Mucosa of rectum (tissue), 2 donors: ENCODE data around the gene UNC13A.
A peak's percentile ranks its signal among the peaks of the same experiment; 100 is the strongest.
"Not testable (repeated sequence)": the region's sequence is repeated elsewhere in the genome, so short reads cannot be mapped to it uniquely, and the experiment has no call there.

ENCODE experiments used
- H3K27ac ChIP-seq, 2 donors: one replicate each; pipeline ENCODE4 v1.7.0; 2013; ENCODE audit warnings: inconsistent platforms in 2 of 2, low read depth in 2 of 2, low read length in 2 of 2
- H3K27me3 ChIP-seq, 2 donors: one replicate each; pipeline ENCODE4 v1.7.0; 2013; ENCODE audit warnings: low read length in 2 of 2; ENCODE audit not compliant: control insufficient read depth in 2 of 2, insufficient read depth in 2 of 2
- H3K36me3 ChIP-seq, 2 donors: one replicate each; pipeline ENCODE4 v1.7.0; 2013; ENCODE audit warnings: low read length in 2 of 2; ENCODE audit not compliant: control insufficient read depth in 2 of 2, insufficient read depth in 2 of 2
- H3K4me1 ChIP-seq, 2 donors: one replicate each; pipeline ENCODE4 v1.7.0; 2013; ENCODE audit warnings: low read length in 2 of 2, mild to moderate bottlenecking in 1 of 2; ENCODE audit not compliant: control insufficient read depth in 2 of 2, insufficient read depth in 2 of 2
- H3K4me3 ChIP-seq, 2 donors: one replicate each; pipeline ENCODE4 v1.7.0; 2013; ENCODE audit warnings: low read length in 2 of 2
- H3K9ac ChIP-seq, 2 donors: one replicate each; pipeline ENCODE4 v1.7.0; 2013; ENCODE audit warnings: low read length in 2 of 2, low read depth in 1 of 2, mild to moderate bottlenecking in 1 of 2
- H3K9me3 ChIP-seq, 2 donors: one replicate each; pipeline ENCODE4 v1.7.0; 2013; ENCODE audit warnings: low read length in 2 of 2; ENCODE audit not compliant: control insufficient read depth in 2 of 2
- donor health status: healthy.
- donor health status: Normal muscosa, but diverticular disease.

Gene UNC13A

DNA sequence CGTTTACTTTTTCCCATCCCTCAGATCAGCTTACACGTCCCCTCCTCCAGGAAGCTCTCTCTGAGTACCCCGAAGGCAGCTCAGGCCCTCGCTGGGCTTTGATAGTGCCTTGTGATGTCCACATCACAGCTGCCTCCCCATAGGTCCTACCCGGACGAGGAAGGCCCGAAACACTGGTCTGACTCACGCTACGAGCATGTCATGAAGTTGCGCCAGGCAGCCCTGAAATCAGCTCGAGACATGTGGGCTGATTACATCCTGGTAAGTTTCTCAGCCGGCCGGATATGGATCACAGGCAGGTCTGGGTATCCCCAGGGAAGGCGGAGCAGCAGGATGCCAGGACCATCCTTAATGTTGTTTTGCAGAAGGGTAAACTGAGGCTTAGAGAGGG lies 128.0 kb downstream of the UNC13A start:
- no peaks in the 10 kb centered on the region for H3K9me3 ChIP-seq
- H3K36me3 ChIP-seq, result peaks cover 13 to 25% of the 10 kb centered on the region in 2 donors
- peaks cover 7 to 9% of the 10 kb centered on the region in 2 donors for H3K4me1 ChIP-seq
- no peaks in the 10 kb centered on the region for H3K27me3 ChIP-seq
- no peak overlapping the region for H3K9ac ChIP-seq
- no peak overlapping the region for H3K4me3 ChIP-seq
- no peak overlapping the region for H3K27ac ChIP-seq

DNA sequence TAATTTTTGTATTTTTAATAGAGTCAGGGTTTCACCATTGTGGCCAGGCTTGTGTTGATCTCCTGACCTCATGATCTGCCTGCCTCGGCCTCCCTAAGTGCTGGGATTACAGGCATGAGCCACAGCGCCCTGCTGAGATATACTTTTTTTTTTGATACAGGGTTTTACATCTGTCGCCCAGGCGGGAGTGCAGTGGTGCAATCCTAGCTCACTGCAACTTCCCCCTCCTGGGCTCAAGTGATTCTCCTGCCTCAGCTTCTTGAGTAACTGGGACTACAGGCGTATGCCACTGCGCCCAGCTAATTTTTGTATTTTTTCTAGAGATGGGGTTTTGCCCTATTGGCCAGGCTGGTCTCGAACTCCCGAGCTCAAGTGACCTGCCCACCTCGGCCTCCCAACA lies 130.7 kb downstream of the UNC13A start:
- Histone ChIP-seq H3K27ac (no peak overlapping the region), H3K4me1 (peaks cover 10 to 13% of the 10 kb centered on the region in 2 donors), H3K4me3 (peak overlapping the region in 1 of 2 donors; percentile 87)

DNA sequence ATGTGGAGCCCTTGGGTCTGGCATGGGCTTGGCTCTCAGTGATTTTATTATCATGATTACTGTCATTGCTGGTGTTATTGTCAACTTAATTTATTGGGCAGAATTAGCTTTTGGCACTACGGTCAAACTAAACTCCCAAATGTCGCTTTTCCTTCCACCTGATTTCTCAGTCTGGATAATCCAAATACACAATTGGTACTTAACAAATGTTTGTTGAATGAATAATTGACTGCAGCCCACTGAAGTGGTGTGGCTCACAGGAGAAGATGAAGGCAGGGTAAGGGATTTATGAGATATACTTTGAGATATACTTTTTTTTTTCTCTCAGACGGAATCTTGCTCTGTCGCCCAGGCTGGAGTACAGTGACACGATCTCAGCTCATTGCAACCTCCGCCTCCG lies 131.2 kb downstream of the UNC13A start:
- peak overlapping the region; percentile 86 to 87 for H3K4me3 ChIP-seq
- peak overlapping the region in 1 of 2 donors; percentile 92 for H3K27ac ChIP-seq
- peaks cover 10 to 13% of the 10 kb centered on the region in 2 donors for H3K4me1 ChIP-seq
- H3K9ac ChIP-seq, result peak overlapping the region in 1 of 2 donors; percentile 84
- H3K27me3 ChIP-seq, result no peaks in the 10 kb centered on the region
- no peaks in the 10 kb centered on the region for H3K9me3 ChIP-seq
- peaks cover 10 to 16% of the 10 kb centered on the region in 2 donors for H3K36me3 ChIP-seq

More for the DNA sequence above, 130.7 kb downstream of the UNC13A start:
- peaks cover 10 to 19% of the 10 kb centered on the region in 2 donors for H3K36me3 ChIP-seq
- H3K9ac ChIP-seq, result no peak overlapping the region
- H3K27me3 ChIP-seq, result no peaks in the 10 kb centered on the region
- no peaks in the 10 kb centered on the region for H3K9me3 ChIP-seq

DNA sequence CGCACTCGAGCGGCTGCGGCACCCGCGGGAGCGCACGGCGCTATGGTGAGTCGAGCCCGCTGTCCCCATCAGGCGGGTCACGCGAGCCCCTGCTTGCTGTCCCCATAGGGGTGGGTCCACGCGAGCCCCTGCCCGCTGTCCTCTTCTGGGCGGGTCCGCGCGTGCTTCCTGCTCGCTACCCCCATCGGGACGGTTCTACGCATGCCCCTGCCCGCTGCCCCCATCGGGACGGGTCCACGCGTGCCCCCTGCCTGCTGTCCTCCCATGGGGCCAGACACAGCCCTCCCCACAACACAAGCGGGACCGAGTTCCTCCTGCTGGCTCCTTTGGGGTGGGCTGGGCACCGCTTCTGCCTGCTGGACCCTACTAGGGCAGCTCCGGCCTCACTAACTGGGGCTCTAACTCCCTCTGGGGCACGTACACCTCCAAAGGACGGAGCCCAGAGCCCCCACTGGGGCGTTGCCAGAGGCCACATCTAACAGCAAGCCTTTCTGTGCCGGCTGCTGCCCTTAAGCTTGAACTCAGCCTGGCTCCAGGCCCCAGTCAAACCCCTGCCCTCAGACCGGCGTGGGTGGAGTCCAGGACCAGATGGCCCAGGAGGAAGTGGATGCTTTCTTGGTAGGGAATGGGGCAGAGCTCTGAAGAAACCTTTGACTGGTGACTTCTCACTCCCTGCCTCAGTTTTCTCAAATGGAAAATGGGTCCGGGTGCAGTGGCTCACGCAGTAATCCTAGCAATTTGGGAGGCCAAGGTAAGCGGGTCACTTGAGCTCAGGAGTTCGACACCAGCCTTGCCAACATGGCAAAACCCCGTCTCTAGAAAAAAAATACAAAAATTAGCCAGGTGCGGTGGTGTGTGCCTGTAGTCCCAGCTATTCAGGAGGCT lies 132.0 kb downstream of the UNC13A start:
- Histone ChIP-seq H3K9me3 (no peaks in the 10 kb centered on the region), H3K36me3 (peaks cover 10 to 16% of the 10 kb centered on the region in 2 donors), H3K4me3 (peak overlapping the region; percentile 86 to 87), H3K27ac (peak overlapping the region; percentile 85 to 92), H3K27me3 (no peaks in the 10 kb centered on the region), H3K4me1 (peaks cover 10 to 13% of the 10 kb centered on the region in 2 donors), H3K9ac (peak overlapping the region; percentile 84 to 91)

DNA sequence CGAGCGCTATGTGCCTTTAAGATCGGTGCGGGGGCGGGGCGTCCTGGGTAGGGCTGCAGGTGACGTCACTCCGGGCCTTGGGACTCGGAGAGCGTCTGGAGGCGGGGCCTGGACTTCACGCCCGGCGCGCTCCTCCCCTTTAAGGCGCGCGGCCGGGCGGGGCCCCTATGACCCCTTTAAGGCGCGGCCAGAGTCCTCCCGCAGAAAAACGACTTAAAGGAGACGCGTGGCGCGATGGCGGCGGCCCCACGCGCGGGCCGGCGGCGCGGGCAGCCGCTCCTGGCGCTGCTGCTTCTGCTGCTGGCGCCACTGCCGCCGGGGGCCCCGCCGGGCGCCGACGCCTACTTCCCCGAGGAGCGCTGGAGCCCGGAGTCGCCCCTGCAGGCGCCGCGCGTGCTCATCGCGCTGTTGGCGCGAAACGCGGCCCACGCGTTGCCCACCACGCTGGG lies 132.7 kb downstream of the UNC13A start, which contains the start of gene COLGALT1:
Gene COLGALT1, plus strand, starts transcription at position 170 of the 449 bp plus-strand sequence. Its CDS starts 65 bp downstream, at position 235.
- peak within 1 kb of the TSS; percentile 85 to 92 for H3K27ac ChIP-seq
- H3K27me3 ChIP-seq, result no peaks in the 10 kb centered on the region
- H3K4me3 ChIP-seq, result peak within 1 kb of the TSS; percentile 86 to 87

DNA sequence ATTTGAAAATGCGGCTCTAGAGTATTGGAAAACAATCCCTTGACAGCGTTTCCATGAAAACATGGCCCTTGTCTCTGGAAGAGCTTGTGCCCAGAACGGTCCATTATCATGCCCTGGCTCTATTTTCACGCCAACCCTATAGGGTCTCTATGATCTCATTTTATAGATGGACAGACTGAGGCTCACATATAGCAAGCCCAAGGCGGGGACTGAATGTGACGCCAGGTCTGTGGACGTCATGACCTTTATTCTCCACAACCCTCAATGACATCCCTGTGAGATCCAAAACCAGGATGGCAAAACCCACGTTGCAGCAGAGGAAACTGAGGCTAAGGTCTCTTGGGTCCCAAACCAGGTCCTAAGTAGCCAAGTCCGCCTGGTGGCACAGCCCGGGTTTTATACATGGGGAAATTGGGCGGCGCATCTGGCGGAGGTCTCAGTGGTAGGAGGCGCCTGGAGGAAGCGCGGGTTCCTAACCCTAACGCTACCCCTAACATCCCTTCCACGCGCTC lies 133.1 kb downstream of the UNC13A start:
- Histone ChIP-seq H3K9ac (peak overlapping the region; percentile 69 to 75), H3K36me3 (peaks cover 7 to 11% of the 10 kb centered on the region in 2 donors), H3K27ac (peak overlapping the region; percentile 15 to 43), H3K4me1 (peaks cover 10 to 13% of the 10 kb centered on the region in 2 donors), H3K27me3 (no peaks in the 10 kb centered on the region), H3K9me3 (no peaks in the 10 kb centered on the region), H3K4me3 (peak overlapping the region; percentile 86 to 87)

More for the DNA sequence above, 132.7 kb downstream of the UNC13A start, which contains the start of gene COLGALT1:
- H3K4me1 ChIP-seq, result peaks cover 10 to 13% of the 10 kb centered on the region in 2 donors
- no peaks in the 10 kb centered on the region for H3K9me3 ChIP-seq
- peaks cover 10 to 16% of the 10 kb centered on the region in 2 donors for H3K36me3 ChIP-seq
- H3K9ac ChIP-seq, result peak within 1 kb of the TSS; percentile 84 to 91

DNA sequence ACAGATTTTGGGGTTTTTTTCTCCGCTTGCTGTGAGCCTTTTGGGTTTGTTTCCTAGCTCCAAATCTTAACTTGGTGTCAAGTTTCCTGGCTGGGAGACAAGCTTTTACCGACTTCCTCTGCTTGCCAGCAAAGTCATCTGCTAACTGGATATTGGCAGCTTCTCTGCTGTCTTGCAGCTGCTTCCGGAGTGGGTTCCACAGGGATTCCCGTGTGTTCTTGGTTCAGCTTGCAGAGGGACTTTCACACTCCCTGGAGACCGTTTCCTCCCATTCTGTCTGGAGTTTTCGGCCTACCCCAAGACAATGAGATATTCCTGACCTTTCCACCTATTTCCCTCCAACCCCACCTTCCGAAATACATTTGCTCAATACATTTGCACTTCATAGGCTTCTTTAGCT lies 134.9 kb downstream of the UNC13A start:
- Histone ChIP-seq H3K4me3 (no peak overlapping the region), H3K9me3 (no peaks in the 10 kb centered on the region), H3K36me3 (no peaks in the 10 kb centered on the region), H3K9ac (no peak overlapping the region), H3K27me3 (no peaks in the 10 kb centered on the region), H3K27ac (peak overlapping the region; percentile 3 to 14), H3K4me1 (peaks cover 10 to 13% of the 10 kb centered on the region in 2 donors)

DNA sequence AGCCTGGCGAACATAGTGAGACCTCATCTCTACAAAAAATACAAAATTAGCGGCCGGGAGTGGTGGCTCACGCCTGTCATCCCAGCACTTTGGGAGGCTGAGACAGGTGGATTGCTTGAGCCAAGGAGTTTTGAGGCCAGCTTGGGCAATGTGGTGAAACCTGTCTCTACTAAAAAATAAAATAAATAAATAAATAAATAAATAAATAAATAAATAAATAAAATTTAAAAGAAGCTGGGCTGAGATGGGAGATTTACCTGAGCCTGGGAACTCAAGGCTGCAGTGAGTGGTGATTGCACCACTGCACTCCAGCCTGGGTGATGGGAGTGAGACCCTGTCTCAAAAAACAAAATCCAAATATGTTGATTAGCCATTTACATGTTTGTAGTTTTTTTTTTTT lies 135.4 kb downstream of the UNC13A start:
- H3K27me3 ChIP-seq, H3K36me3 ChIP-seq, H3K4me3 ChIP-seq, H3K27ac ChIP-seq, H3K9me3 ChIP-seq, H3K9ac ChIP-seq: not testable (repeated sequence)
- H3K4me1 ChIP-seq, result peaks cover 10 to 13% of the 10 kb centered on the region in 2 donors
